ENCODE measurements around the gene PARVG. TPM values are rescaled to one million over a fixed set of nuclear protein-coding genes. Genes with fewer than 3 reads are reported as not detected.

The PARVG gene
- total and polyA plus RNA-seq, 9 of the 15 experiments (the other 6 are each of a cell fraction or from before 2014, with no cell fraction given): 0.35 TPM; not detected in 8

DNA sequence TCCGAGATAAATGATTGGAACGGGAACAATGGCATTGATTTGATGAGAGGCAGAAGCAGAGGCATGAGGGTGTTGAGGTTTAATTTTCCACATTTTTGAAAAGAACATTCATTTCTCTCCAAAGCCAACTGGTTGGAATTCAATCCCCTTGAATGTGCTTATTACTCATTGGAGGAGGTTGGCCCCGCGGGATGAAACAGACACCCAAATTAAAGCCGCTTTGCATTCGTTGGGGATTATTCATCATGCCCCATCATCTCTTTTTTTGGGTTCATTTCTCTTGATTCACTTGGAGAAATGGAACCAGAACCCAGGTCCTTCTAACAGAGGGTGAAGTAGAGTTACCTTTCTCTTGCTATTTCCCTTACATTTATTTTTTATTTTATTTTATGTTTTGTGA, 47.6 kb upstream of the PARVG start:
- H3K4me1 ChIP-seq (replicated peaks in 1 of 2; ENCODE audit: control insufficient read depth in 2 of 2, insufficient read depth in 2 of 2, low read length in 2 of 2): peaks cover 0 to 5% of the 10 kb centered on the region in 2 experiments; a peak in 4 of 5 replicates
- CTCF ChIA-PET (ENCODE audit: low intra/inter-chr PET ratio): no interaction called here
- ATAC-seq (no peak), FAIRE-seq (no peak), DNase-seq (ENCODE audit: extremely low read depth in 1 of 4, low spot score in 3 of 4) (no peak)
- no peak overlapping the region for H3K9ac ChIP-seq (ENCODE audit: insufficient read depth in 1 of 2, low read depth in 2 of 2, low read length in 2 of 2)
- in situ Hi-C loops (cut with MboI): no loop called here
- no peaks in the 10 kb centered on the region for H3K9me1 ChIP-seq (ENCODE audit: control insufficient read depth, insufficient read depth, low read length)
- intact Hi-C loops (cut with micrococcal nuclease): no loop called here
- POLR2A ChIA-PET: no interaction called here
- H2AFZ ChIP-seq (ENCODE audit: low read depth, low read length): no peak overlapping the region
- no peak overlapping the region for H3K4me2 ChIP-seq (ENCODE audit: insufficient read depth, low read length)
- H3K79me2 ChIP-seq (ENCODE audit: control insufficient read depth, insufficient read depth, low read length): no peaks in the 10 kb centered on the region
- H3K36me3 ChIP-seq (ENCODE audit: control insufficient read depth, insufficient read depth, low read length): peaks cover 18% of the 10 kb centered on the region; the same call in 1 of the 3 replicates
- 0 out of 2 replicates have a peak, but pooled peaks cover 5% of the 10 kb centered on the region for H4K20me1 ChIP-seq (replicated peaks; ENCODE audit: control insufficient read depth, insufficient read depth, low read length)
- H3K27ac ChIP-seq (ENCODE audit: extremely low read depth, low read depth, low read length): no peak overlapping the region
- H3K9me3 ChIP-seq (replicated peaks; ENCODE audit: control insufficient read depth, insufficient read depth, low read depth, low read length): no peaks in the 10 kb centered on the region
- 90% methylated on average over 6 of the region's 6 CpGs for whole genome bisulfite sequencing (ENCODE audit: insufficient coverage, low coverage, missing lambda C conversion rate)
- H3K27me3 ChIP-seq (ENCODE audit: control insufficient read depth in 2 of 2, insufficient read depth in 2 of 2, low read length in 2 of 2): no peaks in the 10 kb centered on the region
- no peak for TF ChIP-seq SNRNP70 (optimal IDR thresholded peaks at IDR 0.05; ENCODE audit: low read depth, low read length)
- no peak for TF ChIP-seq ZNF212 (CRISPR knock-in tag; IDR thresholded peaks at IDR 0.05)
- TF ChIP-seq MTA2 (IDR thresholded peaks at IDR 0.05; ENCODE audit: low read depth): no peak
- TF ChIP-seq ZNF695 (CRISPR knock-in tag; IDR thresholded peaks at IDR 0.05): no peak
- TF ChIP-seq XRCC5 (IDR thresholded peaks at IDR 0.05; ENCODE audit: low read depth, low read length): no peak
- no peak overlapping the region for H3K4me3 ChIP-seq
- no TSS peak for BruUV-seq (replicated peaks)

DNA sequence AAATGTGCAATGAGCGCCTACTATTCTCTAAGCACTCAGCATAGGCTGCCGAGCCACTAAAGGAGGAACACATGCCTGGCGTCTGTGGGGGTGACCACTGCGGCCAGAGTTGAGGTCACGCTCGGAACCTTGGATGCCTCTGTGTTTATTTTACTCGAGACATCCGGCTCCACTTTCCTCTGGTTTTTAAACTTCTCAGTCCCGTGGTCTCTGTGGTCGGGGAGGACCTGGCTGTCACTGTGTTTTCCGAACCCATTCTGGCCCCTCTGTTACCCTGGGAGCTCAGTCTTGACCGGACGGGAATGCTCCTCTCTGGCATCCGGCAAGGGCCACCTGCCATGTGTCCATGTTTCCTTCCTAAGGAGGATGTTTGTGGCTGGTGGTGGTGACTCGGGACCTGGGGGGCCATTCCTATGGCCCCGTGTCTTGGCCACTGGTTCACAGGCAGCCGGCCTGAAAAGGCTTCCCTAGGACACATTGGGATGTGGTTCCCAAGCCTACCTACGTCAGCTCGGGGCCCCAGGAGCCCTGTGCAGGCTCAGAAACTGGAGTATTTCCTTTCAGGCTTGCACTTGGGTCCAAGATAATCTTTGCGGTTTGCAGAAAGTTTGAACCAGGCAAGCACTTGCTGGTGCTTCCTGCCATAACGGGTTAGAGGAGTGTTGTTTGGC, 46.7 kb upstream of the PARVG start:
- no peak for FAIRE-seq
- TF ChIP-seq KDM5B (IDR thresholded peaks at IDR 0.05; ENCODE audit: insufficient replicate concordance, low read depth, low read length): no peak
- TF ChIP-seq THRAP3 (IDR thresholded peaks at IDR 0.05; ENCODE audit: borderline replicate concordance): no peak
- TF ChIP-seq FOXK2 (conservative IDR thresholded peaks at IDR 0.05 in 1 of 2, IDR thresholded peaks at IDR 0.05 in 1 of 2; ENCODE audit: low read depth in 2 of 2): no peak
- TF ChIP-seq ZNF445 (CRISPR knock-in tag; IDR thresholded peaks at IDR 0.05; ENCODE audit: low read depth): no peak
- no peak for TF ChIP-seq ZNF175 (CRISPR knock-in tag; IDR thresholded peaks at IDR 0.05; ENCODE audit: low read depth)
- no peak for TF ChIP-seq SLC30A9 (CRISPR knock-in tag; IDR thresholded peaks at IDR 0.05)
- TF ChIP-seq ZBTB26 (CRISPR knock-in tag; IDR thresholded peaks at IDR 0.05): no peak
- no peak for TF ChIP-seq TOE1 (IDR thresholded peaks at IDR 0.05; ENCODE audit: borderline replicate concordance)
- TF ChIP-seq TOE1 (CRISPR knock-in tag; IDR thresholded peaks at IDR 0.05; ENCODE audit: borderline replicate concordance, low read depth): no peak
- no peak for TF ChIP-seq POLR2B (IDR thresholded peaks at IDR 0.05; ENCODE audit: low read depth, partially characterized antibody)
- no peak for TF ChIP-seq NR1H2 (CRISPR knock-in tag; IDR thresholded peaks at IDR 0.05)

More for the DNA sequence above, 46.7 kb upstream of the PARVG start:
- H3K4me2 ChIP-seq (ENCODE audit: insufficient read depth, low read length): no peak overlapping the region
- no TSS peak for BruUV-seq (replicated peaks)
- peaks cover 22% of the 10 kb centered on the region; the same call in 1 of the 3 replicates for H3K36me3 ChIP-seq (ENCODE audit: control insufficient read depth, insufficient read depth, low read length)
- no peak for ATAC-seq
- no peak for DNase-seq (ENCODE audit: extremely low read depth in 1 of 4, low spot score in 3 of 4)
- ChIA-PET POLR2A (no interaction called here), CTCF (ENCODE audit: low intra/inter-chr PET ratio) (no interaction called here)
- WGBS (ENCODE audit: insufficient coverage, low coverage, missing lambda C conversion rate): 90% methylated on average over 10 of the region's 21 CpGs
- H3K27ac ChIP-seq (ENCODE audit: extremely low read depth, low read depth, low read length): no peak overlapping the region
- no peaks in the 10 kb centered on the region for H3K79me2 ChIP-seq (ENCODE audit: control insufficient read depth, insufficient read depth, low read length)
- no peaks in the 10 kb centered on the region for H3K27me3 ChIP-seq (ENCODE audit: control insufficient read depth in 2 of 2, insufficient read depth in 2 of 2, low read length in 2 of 2)
- intact Hi-C loops (cut with micrococcal nuclease): no loop called here
- in situ Hi-C loops (cut with MboI): no loop called here
- H3K4me3 ChIP-seq: no peak overlapping the region
- H4K20me1 ChIP-seq (replicated peaks; ENCODE audit: control insufficient read depth, insufficient read depth, low read length): 0 out of 2 replicates have a peak, but pooled peaks cover 5% of the 10 kb centered on the region
- H3K9me3 ChIP-seq (replicated peaks; ENCODE audit: control insufficient read depth, insufficient read depth, low read depth, low read length): no peaks in the 10 kb centered on the region
- peaks cover 0 to 5% of the 10 kb centered on the region in 2 experiments; a peak in 4 of 5 replicates for H3K4me1 ChIP-seq (replicated peaks in 1 of 2; ENCODE audit: control insufficient read depth in 2 of 2, insufficient read depth in 2 of 2, low read length in 2 of 2)
- H3K9ac ChIP-seq (ENCODE audit: insufficient read depth in 1 of 2, low read depth in 2 of 2, low read length in 2 of 2): no peak overlapping the region
- H3K9me1 ChIP-seq (ENCODE audit: control insufficient read depth, insufficient read depth, low read length): no peaks in the 10 kb centered on the region
- H2AFZ ChIP-seq (ENCODE audit: low read depth, low read length): no peak overlapping the region

Measured in K562 (cell line).